Cardiac fibroblast (primary cell): ENCODE measurements around the gene ARMH1.

Experiments
- DNase-seq, 2 donors: peaks; one replicate each; pipeline versions ENCODE4 v3.0.0 to v3.0.0-alpha.2; 2010; ENCODE audit warnings: low read depth in 2 of 2
- H3K4me3 ChIP-seq, 2 donors: replicated peaks in 1 of 2; 1 replicate in 1 of 2; 2 replicates in 1 of 2; pipeline ENCODE4 v1.5.1; 2011; ENCODE audit warnings: low read depth in 2 of 2, low read length in 2 of 2, mild to moderate bottlenecking in 2 of 2, moderate library complexity in 1 of 2
- TF ChIP-seq, protein P1 (sequence below): IDR thresholded peaks from one replicate; pipeline ENCODE4 v1.5.1; 2011; ENCODE audit warnings: low read depth, mild to moderate bottlenecking, low read length, inconsistent platforms

ARMH1 gene

DNA sequence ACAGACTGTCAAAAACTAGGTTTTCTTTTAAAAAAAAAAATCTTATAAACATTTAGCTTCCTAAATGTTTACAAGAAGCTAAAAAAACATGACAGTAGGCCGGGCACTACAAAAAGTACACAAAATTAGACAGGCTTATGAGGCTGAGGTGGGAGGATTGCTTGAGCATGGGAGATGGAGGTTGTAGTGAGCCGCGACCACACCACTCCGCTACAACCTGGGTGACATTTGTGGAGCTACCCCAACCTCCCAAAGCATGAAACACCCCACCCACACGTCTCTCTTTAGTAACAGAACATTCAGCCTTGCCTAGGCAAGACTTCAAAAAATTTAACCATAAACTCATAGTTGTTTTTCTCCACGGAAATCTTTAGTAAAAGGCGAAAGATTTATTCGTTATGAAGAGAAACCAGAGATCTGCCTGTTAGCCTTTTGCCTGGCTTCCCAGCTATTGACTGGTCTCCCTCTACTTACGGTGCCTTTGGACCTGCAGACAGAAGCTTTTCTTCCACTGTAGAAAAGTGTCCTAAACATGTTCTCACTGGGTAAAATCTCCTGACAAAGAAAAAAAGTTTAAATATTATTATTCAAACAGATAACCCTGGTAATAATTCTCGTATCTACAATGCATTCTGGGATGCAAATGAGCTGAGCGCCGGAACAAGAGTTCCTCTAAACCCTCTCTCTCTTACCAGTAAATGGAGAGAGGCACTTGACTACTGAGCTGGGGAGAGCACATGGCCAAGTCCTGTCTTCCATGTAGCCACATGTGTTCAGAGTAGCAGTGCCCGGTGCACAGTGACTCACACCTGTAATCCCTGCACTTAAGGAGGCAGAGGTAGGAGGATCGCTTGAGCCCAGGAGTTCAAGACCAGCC lies 47.2 kb downstream of the ARMH1 start:
- H3K4me3 ChIP-seq = no peak overlapping the region
- DNase-seq = peak; percentile 94 to 96
- TF ChIP-seq, protein P1, sequence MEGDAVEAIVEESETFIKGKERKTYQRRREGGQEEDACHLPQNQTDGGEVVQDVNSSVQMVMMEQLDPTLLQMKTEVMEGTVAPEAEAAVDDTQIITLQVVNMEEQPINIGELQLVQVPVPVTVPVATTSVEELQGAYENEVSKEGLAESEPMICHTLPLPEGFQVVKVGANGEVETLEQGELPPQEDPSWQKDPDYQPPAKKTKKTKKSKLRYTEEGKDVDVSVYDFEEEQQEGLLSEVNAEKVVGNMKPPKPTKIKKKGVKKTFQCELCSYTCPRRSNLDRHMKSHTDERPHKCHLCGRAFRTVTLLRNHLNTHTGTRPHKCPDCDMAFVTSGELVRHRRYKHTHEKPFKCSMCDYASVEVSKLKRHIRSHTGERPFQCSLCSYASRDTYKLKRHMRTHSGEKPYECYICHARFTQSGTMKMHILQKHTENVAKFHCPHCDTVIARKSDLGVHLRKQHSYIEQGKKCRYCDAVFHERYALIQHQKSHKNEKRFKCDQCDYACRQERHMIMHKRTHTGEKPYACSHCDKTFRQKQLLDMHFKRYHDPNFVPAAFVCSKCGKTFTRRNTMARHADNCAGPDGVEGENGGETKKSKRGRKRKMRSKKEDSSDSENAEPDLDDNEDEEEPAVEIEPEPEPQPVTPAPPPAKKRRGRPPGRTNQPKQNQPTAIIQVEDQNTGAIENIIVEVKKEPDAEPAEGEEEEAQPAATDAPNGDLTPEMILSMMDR = no peak

- H3K4me3 ChIP-seq = no peak overlapping the region
- TF ChIP-seq, protein P1 = no peak
- no peak for DNase-seq
These were observed 48.5 kb downstream of the ARMH1 start for GRCh38 chr1:44723064-44723463.

DNA sequence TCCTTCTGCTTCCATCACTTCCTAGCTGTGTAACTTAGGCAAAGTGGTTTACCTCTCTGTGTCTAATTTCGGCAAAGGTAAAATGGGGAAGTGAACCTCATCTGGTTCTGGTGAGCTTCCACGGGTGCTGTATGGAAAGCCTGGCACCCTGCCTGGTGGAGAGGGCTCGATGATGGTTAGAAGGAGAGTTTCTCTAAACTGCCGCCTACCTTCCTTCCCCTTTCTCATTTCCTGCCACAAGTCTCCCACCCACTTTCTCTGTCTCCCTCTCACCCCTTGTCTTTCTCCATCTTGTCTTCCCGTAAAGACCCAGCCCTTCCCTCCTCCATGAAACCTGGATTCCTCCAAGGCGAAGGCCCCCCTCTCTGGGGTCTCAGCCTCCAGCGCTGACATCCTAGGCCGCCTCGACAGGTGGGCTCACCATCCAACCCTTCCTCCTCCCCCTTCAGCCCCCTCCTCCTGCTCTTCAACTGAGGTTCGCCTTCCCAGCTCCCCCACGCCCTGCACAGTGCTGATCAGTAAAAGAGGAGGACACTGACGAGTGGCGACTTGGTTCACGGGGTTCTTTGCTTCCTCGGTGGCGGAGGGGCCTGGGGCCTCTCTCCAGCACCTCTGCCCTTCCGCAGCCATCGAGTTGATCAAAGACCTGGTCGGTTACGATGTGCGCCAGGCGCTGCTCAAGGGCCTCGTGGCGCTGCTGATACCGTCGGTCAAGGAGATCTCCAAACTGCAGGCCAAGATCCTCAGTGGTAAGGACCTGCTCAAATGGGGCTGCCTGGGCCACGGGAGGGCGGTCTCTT lies 49.2 kb downstream of the ARMH1 start:
- no peak for DNase-seq
- TF ChIP-seq, protein P1 = no peak
- no peak overlapping the region for H3K4me3 ChIP-seq

- DNase-seq = no peak
- TF ChIP-seq, protein P1 = no peak
- H3K4me3 ChIP-seq = no peak overlapping the region
These were observed 49.9 kb downstream of the ARMH1 start for GRCh38 chr1:44724296-44724954.

GRCh38 chr1:44724955-44725698 lies 50.6 kb downstream of the ARMH1 start:
- DNase-seq = no peak
- TF ChIP-seq, protein P1 = no peak
- no peak overlapping the region for H3K4me3 ChIP-seq

DNA sequence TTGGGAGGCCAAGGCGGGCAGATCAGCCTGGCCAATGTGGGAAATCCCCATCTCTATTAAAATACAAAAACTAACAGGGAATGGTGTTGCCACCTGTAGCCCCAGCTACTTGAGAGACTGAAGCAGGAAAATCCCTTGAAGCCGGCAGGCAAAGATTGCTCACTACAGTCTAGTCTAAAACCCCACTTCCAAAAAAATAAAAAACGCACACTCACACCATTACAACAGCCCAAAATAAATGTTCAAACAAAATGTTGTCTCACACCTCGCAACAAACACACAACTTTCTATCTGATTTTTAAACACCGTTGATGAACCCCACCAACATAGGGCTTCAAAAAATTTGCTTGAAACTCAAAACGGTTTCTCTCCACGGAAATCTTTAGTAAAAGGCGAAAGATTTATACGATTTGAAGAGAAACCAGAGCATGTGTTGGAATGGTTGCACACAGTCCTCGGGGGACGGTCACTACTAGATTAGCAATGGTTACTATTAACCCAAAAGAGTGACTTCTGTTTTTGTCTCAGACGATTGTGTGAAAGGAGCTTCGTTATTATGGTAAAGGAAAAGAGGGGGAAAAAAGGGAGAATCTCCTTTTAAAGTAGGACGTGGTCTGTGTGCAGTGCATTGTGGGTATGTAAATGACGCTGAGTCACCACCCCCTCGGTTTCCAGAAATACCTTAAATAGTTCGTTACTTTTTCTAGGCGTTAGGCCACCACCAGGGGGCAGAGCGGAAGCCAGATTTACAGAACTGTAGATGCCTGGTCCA lies 56.4 kb downstream of the ARMH1 start, which contains the start of gene RNU5D-1:
TSS of gene RNU5D-1 (minus strand) at position 430 of the 772 bp plus-strand sequence.
- TF ChIP-seq, protein P1 = peak; percentile 74
- H3K4me3 ChIP-seq = peak within 1 kb of the TSS in 1 of 2 donors; percentile 3
- peak; percentile 97 to 99 for DNase-seq
